Measurements from ENCODE around the gene ORC3. TPM values are rescaled to one million over a fixed set of nuclear protein-coding genes. Genes with fewer than 3 reads are reported as not detected.
A peak's percentile ranks its signal among the peaks of the same experiment; 100 is the strongest.
"Not testable (repeated sequence)": the region's sequence is repeated elsewhere in the genome, so short reads cannot be mapped to it uniquely, and the experiment has no call there.

ORC3 gene
- total and polyA plus RNA-seq, 2 experiments from 2014 or later: 32.4 to 35.3 TPM

- peaks cover 3% of the 10 kb centered on the region; the same call in 1 of the 2 replicates for H4K20me1 ChIP-seq (ENCODE audit: insufficient read depth)
- H3K9me2 ChIP-seq (ENCODE audit: insufficient read depth): no peaks in the 10 kb centered on the region
- H3F3A ChIP-seq (ENCODE audit: insufficient read depth): peaks cover 40% of the 10 kb centered on the region
- H3K9me3 ChIP-seq (ENCODE audit: low read depth): no peaks in the 10 kb centered on the region
- no peaks in the 10 kb centered on the region for H3K36me3 ChIP-seq (ENCODE audit: low read depth)
- peak overlapping the region; percentile 24 for H2AFZ ChIP-seq
- H3K9ac ChIP-seq: no peak overlapping the region
- H3K4me1 ChIP-seq (ENCODE audit: insufficient read depth): peaks cover 33% of the 10 kb centered on the region
- no peak overlapping the region for H3K4me3 ChIP-seq
- H3K27me3 ChIP-seq (replicated peaks; ENCODE audit: insufficient read depth): no peaks in the 10 kb centered on the region
- in situ Hi-C loops (cut with MboI): no loop called here
- no peak overlapping the region for H3K4me2 ChIP-seq (ENCODE audit: unreplicated experiment)
- H3K27ac ChIP-seq: peak overlapping the region; percentile 53; the same call in 1 of the 2 replicates
- DNase-seq: peak; percentile 49
- 66 to 75% methylated on average over 4 of the region's 4 CpGs for WGBS, 2 experiments (ENCODE audit: low coverage in 1 of 2, low lambda C conversion rate in 2 of 2, missing lambda C conversion rate in 2 of 2)
- H3K79me2 ChIP-seq (ENCODE audit: insufficient read depth): peaks cover 18% of the 10 kb centered on the region
- TF ChIP-seq EZH2phosphoT487 (IDR thresholded peaks at IDR 0.05; ENCODE audit: insufficient read depth, low read depth): no peak
- TF ChIP-seq EZH2 (IDR thresholded peaks at IDR 0.05; ENCODE audit: insufficient read depth, poor library complexity, severe bottlenecking): no peak
These were observed 115.2 kb downstream of the ORC3 start for GRCh38 chr6:87705070-87705691.

- no peaks in the 10 kb centered on the region for H3K27me3 ChIP-seq (replicated peaks; ENCODE audit: insufficient read depth)
- peak; percentile 70 for DNase-seq
These were observed 116.4 kb downstream of the ORC3 start for GRCh38 chr6:87706187-87706966.

GRCh38 chr6:87708581-87709427, 118.9 kb downstream of the ORC3 start:
- H4K20me1 ChIP-seq (ENCODE audit: insufficient read depth); H3K36me3 ChIP-seq (ENCODE audit: low read depth); H3K27me3 ChIP-seq (replicated peaks; ENCODE audit: insufficient read depth); H3K9me3 ChIP-seq (ENCODE audit: low read depth); in situ Hi-C loops (cut with MboI); H3K4me3 ChIP-seq; H3K27ac ChIP-seq; H3K4me2 ChIP-seq (ENCODE audit: unreplicated experiment); DNase-seq; H3K9me2 ChIP-seq (ENCODE audit: insufficient read depth); H3K79me2 ChIP-seq (ENCODE audit: insufficient read depth); H3K9ac ChIP-seq; H2AFZ ChIP-seq: not testable (repeated sequence)
- H3F3A ChIP-seq (ENCODE audit: insufficient read depth): peaks cover 22% of the 10 kb centered on the region
- 81 to 89% methylated on average over 4 to 7 of the region's 7 CpGs for WGBS, 2 experiments (ENCODE audit: low coverage in 1 of 2, low lambda C conversion rate in 2 of 2, missing lambda C conversion rate in 2 of 2)
- peaks cover 27% of the 10 kb centered on the region for H3K4me1 ChIP-seq (ENCODE audit: insufficient read depth)

More at GRCh38 chr6:87706187-87706966, 116.4 kb downstream of the ORC3 start:
- Histone ChIP-seq H3K9ac (no peak overlapping the region), H3K79me2 (ENCODE audit: insufficient read depth) (peaks cover 6% of the 10 kb centered on the region), H2AFZ (no peak overlapping the region), H4K20me1 (ENCODE audit: insufficient read depth) (no peaks in the 10 kb centered on the region), H3F3A (ENCODE audit: insufficient read depth) (peaks cover 32% of the 10 kb centered on the region), H3K9me3 (ENCODE audit: low read depth) (no peaks in the 10 kb centered on the region), H3K27ac (peak overlapping the region; percentile 53), H3K36me3 (ENCODE audit: low read depth) (no peaks in the 10 kb centered on the region), H3K4me2 (ENCODE audit: unreplicated experiment) (peak overlapping the region; percentile 30), H3K4me3 (no peak overlapping the region), H3K9me2 (ENCODE audit: insufficient read depth) (no peaks in the 10 kb centered on the region), H3K4me1 (ENCODE audit: insufficient read depth) (peaks cover 33% of the 10 kb centered on the region)
- TF ChIP-seq EZH2 (IDR thresholded peaks at IDR 0.05; ENCODE audit: insufficient read depth, poor library complexity, severe bottlenecking) (no peak), EZH2phosphoT487 (IDR thresholded peaks at IDR 0.05; ENCODE audit: insufficient read depth, low read depth) (no peak)
- in situ Hi-C loops (cut with MboI): no loop called here
- WGBS, 2 experiments (ENCODE audit: low coverage in 1 of 2, low lambda C conversion rate in 2 of 2, missing lambda C conversion rate in 2 of 2): 68 to 83% methylated on average over 3 of the region's 3 CpGs

GRCh38 chr6:87710090-87710489, 120.2 kb downstream of the ORC3 start:
- 70 to 76% methylated on average over 3 of the region's 3 CpGs for WGBS, 2 experiments (ENCODE audit: low coverage in 1 of 2, low lambda C conversion rate in 2 of 2, missing lambda C conversion rate in 2 of 2)
- peaks cover 34% of the 10 kb centered on the region for H3K4me1 ChIP-seq (ENCODE audit: insufficient read depth)
- no peak overlapping the region for H2AFZ ChIP-seq
- H3K79me2 ChIP-seq (ENCODE audit: insufficient read depth): no peaks in the 10 kb centered on the region
- H3K27me3 ChIP-seq (replicated peaks; ENCODE audit: insufficient read depth): no peaks in the 10 kb centered on the region
- TF ChIP-seq EZH2phosphoT487 (IDR thresholded peaks at IDR 0.05; ENCODE audit: insufficient read depth, low read depth) (no peak), EZH2 (IDR thresholded peaks at IDR 0.05; ENCODE audit: insufficient read depth, poor library complexity, severe bottlenecking) (no peak)
- no peaks in the 10 kb centered on the region for H3K36me3 ChIP-seq (ENCODE audit: low read depth)
- no peak overlapping the region for H3K4me2 ChIP-seq (ENCODE audit: unreplicated experiment)
- H3K9me3 ChIP-seq (ENCODE audit: low read depth): no peaks in the 10 kb centered on the region
- in situ Hi-C loops (cut with MboI): no loop called here
- H3F3A ChIP-seq (ENCODE audit: insufficient read depth): peaks cover 32% of the 10 kb centered on the region
- no peak overlapping the region for H3K27ac ChIP-seq
- H4K20me1 ChIP-seq (ENCODE audit: insufficient read depth): no peaks in the 10 kb centered on the region
- H3K9me2 ChIP-seq (ENCODE audit: insufficient read depth): no peaks in the 10 kb centered on the region
- no peak for DNase-seq
- H3K4me3 ChIP-seq: no peak overlapping the region
- no peak overlapping the region for H3K9ac ChIP-seq

GRCh38 chr6:87712713-87713112, 122.8 kb downstream of the ORC3 start:
- in situ Hi-C loops (cut with MboI); H3K4me3 ChIP-seq; H3K4me2 ChIP-seq (ENCODE audit: unreplicated experiment); H3K27me3 ChIP-seq (replicated peaks; ENCODE audit: insufficient read depth); H4K20me1 ChIP-seq (ENCODE audit: insufficient read depth); H3K79me2 ChIP-seq (ENCODE audit: insufficient read depth); H3K27ac ChIP-seq; H2AFZ ChIP-seq; DNase-seq; H3K9me2 ChIP-seq (ENCODE audit: insufficient read depth); H3K9me3 ChIP-seq (ENCODE audit: low read depth); H3K9ac ChIP-seq; H3K36me3 ChIP-seq (ENCODE audit: low read depth): not testable (repeated sequence)
- peaks cover 14% of the 10 kb centered on the region; the same call in 1 of the 2 replicates for H3F3A ChIP-seq (ENCODE audit: insufficient read depth)
- peaks cover 13% of the 10 kb centered on the region for H3K4me1 ChIP-seq (ENCODE audit: insufficient read depth)
- WGBS, 2 experiments (ENCODE audit: low coverage in 1 of 2, low lambda C conversion rate in 2 of 2, missing lambda C conversion rate in 2 of 2): 89 to 91% methylated on average over 3 of the region's 3 CpGs

All from GM23248 (cell line).